Naive thymus-derived CD4-positive, alpha-beta T cell (primary cell): ENCODE measurements around the gene GALNT12. TPM values are rescaled to one million over a fixed set of nuclear protein-coding genes. Genes with fewer than 3 reads are reported as not detected.

Experiments used
- ATAC-seq: fragments of 150-1000 bp; cut with Tn5 transposase; 2 replicates; pipeline ENCODE4 v1.10.0; 2021; ENCODE audit warnings: mild to moderate bottlenecking, moderate library complexity
- CTCF ChIA-PET: fragments of 350-600 bp; sonication (Branson Sonifier 250); formaldehyde crosslinking; loops from one replicate; lab custom pipeline; 2021; ENCODE audit warnings: antibody characterized with exemption; lab: Charles Lee
- POLR2A ChIA-PET: fragments of 350-600 bp; sonication (Branson Sonifier 250); formaldehyde crosslinking; loops from one replicate; lab custom pipeline; 2021; ENCODE audit warnings: antibody characterized with exemption, inconsistent platforms; lab: Charles Lee
- DNase-seq, 9 donors: peaks; one replicate each; pipeline versions ENCODE4 v3.0.0 to v3.0.0-alpha.2; 2020 to 2022; ENCODE audit warnings: mixed read lengths in 1 of 9
- H3K27ac ChIP-seq: one replicate; pipeline ENCODE4 v1.7.0; 2013; ENCODE audit warnings: mild to moderate bottlenecking, low read depth, low read length, moderate library complexity
- H3K27me3 ChIP-seq, 2 donors: one replicate each; pipeline ENCODE4 v1.7.0; 2013; ENCODE audit warnings: low read length in 2 of 2, mild to moderate bottlenecking in 2 of 2, moderate library complexity in 2 of 2; ENCODE audit not compliant: control insufficient read depth in 2 of 2, insufficient read depth in 2 of 2
- H3K36me3 ChIP-seq, 3 experiments: 1 replicate in 2 of 3; 2 replicates in 1 of 3; pipeline ENCODE4 v1.7.0; 2013; ENCODE audit warnings: low read length in 3 of 3, mild to moderate bottlenecking in 3 of 3, moderate library complexity in 1 of 3; ENCODE audit not compliant: insufficient read depth in 3 of 3, control insufficient read depth in 2 of 3
- H3K4me1 ChIP-seq, 2 donors: one replicate each; pipeline ENCODE4 v1.7.0; 2013; ENCODE audit warnings: low read length in 2 of 2, mild to moderate bottlenecking in 2 of 2, moderate library complexity in 1 of 2; ENCODE audit not compliant: control insufficient read depth in 2 of 2, insufficient read depth in 2 of 2
- H3K4me3 ChIP-seq: 2 replicates; pipeline ENCODE4 v1.7.0; 2013; ENCODE audit warnings: mild to moderate bottlenecking, low read length
- H3K9me3 ChIP-seq, 3 experiments: 1 replicate in 2 of 3; 2 replicates in 1 of 3; pipeline ENCODE4 v1.7.0; 2013; ENCODE audit warnings: low read length in 3 of 3; ENCODE audit not compliant: control insufficient read depth in 2 of 3
- H3K27ac Mint-ChIP-seq, 9 donors: one replicate each; pipeline ENCODE4 v1.8.0; 2020 to 2022; ENCODE audit warnings: mixed read lengths in 9 of 9, mild to moderate bottlenecking in 8 of 9, moderate library complexity in 5 of 9, inconsistent platforms in 2 of 9
- H3K27me3 Mint-ChIP-seq, 5 donors: one replicate each; pipeline ENCODE4 v1.8.0; 2021 to 2022; ENCODE audit warnings: mixed read lengths in 5 of 5, mild to moderate bottlenecking in 1 of 5
- H3K36me3 Mint-ChIP-seq, 5 donors: one replicate each; pipeline ENCODE4 v1.8.0; 2020 to 2022; ENCODE audit warnings: mixed read lengths in 5 of 5, mild to moderate bottlenecking in 3 of 5, inconsistent platforms in 1 of 5
- H3K4me1 Mint-ChIP-seq, 7 donors: one replicate each; pipeline ENCODE4 v1.8.0; 2020 to 2022; ENCODE audit warnings: mixed read lengths in 7 of 7, mild to moderate bottlenecking in 3 of 7, inconsistent platforms in 1 of 7
- H3K4me3 Mint-ChIP-seq, 10 donors: one replicate each; pipeline ENCODE4 v1.8.0; 2020 to 2022; ENCODE audit warnings: mild to moderate bottlenecking in 10 of 10, mixed read lengths in 10 of 10, moderate library complexity in 6 of 10, inconsistent platforms in 2 of 10
- H3K9me3 Mint-ChIP-seq, 11 donors: one replicate each; pipeline ENCODE4 v1.8.0; 2020 to 2022; ENCODE audit warnings: mixed read lengths in 11 of 11, mild to moderate bottlenecking in 4 of 11, inconsistent platforms in 1 of 11, moderate library complexity in 1 of 11
- intact Hi-C, 2 donors: fragments of 100-400 bp; cut with micrococcal nuclease; formaldehyde crosslinking; loops; one replicate each; pipeline ENCODE4 v1.15.1; 2023
- polyA plus RNA-seq, 2 donors: library from polyadenylated mRNA; unstranded; fragments of 300-500 nt; fragmentation: Illumina TruSeq; gene quantifications; one replicate each; pipeline ENCODE4 v1.2.3, GENCODE V29; 2021
- total RNA-seq, 6 experiments: library from RNA in 5 of 6; stranded (reverse) in 5 of 6; gene quantifications; 1 replicate in 5 of 6; 2 replicates in 1 of 6; pipeline ENCODE4 v1.2.3 and lab custom pipeline; 2021 to 2026

Gene GALNT12
- total and polyA plus RNA-seq, 7 experiments from 2014 or later: 3.1 to 14.3 (median 10.1) TPM

GRCh38 chr9:98807814-98808195 is 335 bp downstream of the GALNT12 start:
- ATAC-seq: peak; percentile 58
- Mint-ChIP-seq H3K4me3 (peak overlapping the region; percentile 80 to 95 (median 88)), H3K27me3 (peaks cover 0 to 49% (median 0%) of the 10 kb centered on the region in 5 donors), H3K4me1 (peaks cover 15 to 43% (median 38%) of the 10 kb centered on the region in 7 donors), H3K9me3 (no peaks in the 10 kb centered on the region), H3K27ac (peak overlapping the region in 7 of 9 donors; percentile 44 to 91 (median 67)), H3K36me3 (peaks cover 0 to 10% (median 7%) of the 10 kb centered on the region in 5 donors)
- ChIA-PET CTCF (interaction anchor here (1.5 kb wide), 1 partner anchor 10 kb away, joined by 3 read pairs; no protein-coding TSS in a partner anchor), POLR2A (interaction anchor here (0.5 kb wide), 1 partner anchor 32 kb away, joined by 3 read pairs; no protein-coding TSS in a partner anchor)
- Histone ChIP-seq H3K36me3 (no peaks in the 10 kb centered on the region), H3K27me3 (no peaks in the 10 kb centered on the region), H3K27ac (no peak overlapping the region), H3K4me3 (peak overlapping the region; percentile 56), H3K4me1 (peaks cover 11 to 16% of the 10 kb centered on the region in 2 donors), H3K9me3 (no peaks in the 10 kb centered on the region)
- peak in 5 of 9 donors; percentile 16 to 29 (median 26) for DNase-seq
- intact Hi-C loops: loop anchor here (1.0 to 5.0 kb wide), 6 partner anchors 12 to 414 kb away; partner anchors contain the start of genes ALG2 (in 1 of the 2), ANKS6 (in 1 of the 2) and SEC61B (in 1 of the 2)

GRCh38 chr9:98808411-98808815 is 943 bp downstream of the GALNT12 start:
- CTCF ChIA-PET: interaction anchor here (1.5 kb wide), 1 partner anchor 11 kb away, joined by 3 read pairs; no protein-coding TSS in a partner anchor
- Mint-ChIP-seq H3K9me3 (peaks cover 0 to 4% (median 0%) of the 10 kb centered on the region in 11 donors), H3K4me1 (peaks cover 17 to 46% (median 38%) of the 10 kb centered on the region in 7 donors), H3K27ac (peak overlapping the region in 8 of 9 donors; percentile 38 to 91 (median 64)), H3K36me3 (peaks cover 0 to 15% (median 10%) of the 10 kb centered on the region in 5 donors), H3K27me3 (peaks cover 0 to 49% (median 0%) of the 10 kb centered on the region in 5 donors), H3K4me3 (peak overlapping the region; percentile 80 to 95 (median 88))
- DNase-seq (peak in 1 of 9 donors; percentile 8), ATAC-seq (no peak)
- intact Hi-C loops: loop anchor here (1.0 to 5.0 kb wide), 5 partner anchors 12 to 414 kb away; partner anchors contain the start of genes ALG2 (in 1 of the 2), ANKS6 (in 1 of the 2) and SEC61B (in 1 of the 2)
- peak overlapping the region; percentile 12 for H3K27ac ChIP-seq
- no peaks in the 10 kb centered on the region for H3K9me3 ChIP-seq
- POLR2A ChIA-PET: interaction anchor here (0.5 kb wide), 1 partner anchor 8 kb away, joined by 3 read pairs; no protein-coding TSS in a partner anchor
- peak overlapping the region; percentile 56 for H3K4me3 ChIP-seq
- H3K36me3 ChIP-seq: no peaks in the 10 kb centered on the region
- no peaks in the 10 kb centered on the region for H3K27me3 ChIP-seq
- peaks cover 11 to 16% of the 10 kb centered on the region in 2 donors for H3K4me1 ChIP-seq

- ATAC-seq (no peak), DNase-seq (no peak)
- CTCF ChIA-PET: interaction anchor here (1.5 kb wide), 1 partner anchor 11 kb away, joined by 3 read pairs; no protein-coding TSS in a partner anchor
- Histone ChIP-seq H3K36me3 (no peaks in the 10 kb centered on the region), H3K27me3 (no peaks in the 10 kb centered on the region), H3K9me3 (no peaks in the 10 kb centered on the region), H3K27ac (peak overlapping the region; percentile 12), H3K4me1 (peaks cover 11 to 16% of the 10 kb centered on the region in 2 donors), H3K4me3 (no peak overlapping the region)
- Mint-ChIP-seq H3K4me1 (peaks cover 17 to 46% (median 38%) of the 10 kb centered on the region in 7 donors), H3K27me3 (peaks cover 0 to 48% (median 0%) of the 10 kb centered on the region in 5 donors), H3K4me3 (peak overlapping the region; percentile 43 to 95 (median 88)), H3K27ac (peak overlapping the region in 2 of 9 donors; percentile 67 to 74), H3K36me3 (peaks cover 0 to 15% (median 10%) of the 10 kb centered on the region in 5 donors), H3K9me3 (peaks cover 0 to 4% (median 0%) of the 10 kb centered on the region in 11 donors)
- POLR2A ChIA-PET: interaction anchor here (0.5 kb wide), 1 partner anchor 8 kb away, joined by 3 read pairs; no protein-coding TSS in a partner anchor
- intact Hi-C loops: loop anchor here (1.0 to 5.0 kb wide), 5 partner anchors 13 to 413 kb away; partner anchors contain the start of genes ALG2 (in 1 of the 2), ANKS6 (in 1 of the 2) and SEC61B (in 1 of the 2)
Observed at GRCh38 chr9:98808875-98809274, 1.4 kb downstream of the GALNT12 start.

- H3K36me3 Mint-ChIP-seq: peaks cover 0 to 16% (median 10%) of the 10 kb centered on the region in 5 donors
- Histone ChIP-seq H3K4me1 (peaks cover 11 to 16% of the 10 kb centered on the region in 2 donors), H3K27ac (no peak overlapping the region), H3K4me3 (no peak overlapping the region), H3K9me3 (no peaks in the 10 kb centered on the region), H3K36me3 (no peaks in the 10 kb centered on the region), H3K27me3 (no peaks in the 10 kb centered on the region)
- peaks cover 0 to 41% (median 0%) of the 10 kb centered on the region in 5 donors for H3K27me3 Mint-ChIP-seq
- H3K4me3 Mint-ChIP-seq: peak overlapping the region; percentile 43 to 95 (median 88)
- no peak for ATAC-seq
- POLR2A ChIA-PET: no interaction called here
- CTCF ChIA-PET: interaction anchor here (1.5 kb wide), 1 partner anchor 12 kb away, joined by 3 read pairs; no protein-coding TSS in a partner anchor
- H3K27ac Mint-ChIP-seq: peak overlapping the region in 2 of 9 donors; percentile 67 to 74
- intact Hi-C loops: loop anchor here (5.0 kb wide), 4 partner anchors 38 to 413 kb away; partner anchors contain the start of genes ALG2 (in 1 of the 2) and SEC61B (in 1 of the 2)
- H3K9me3 Mint-ChIP-seq: peaks cover 0 to 4% (median 0%) of the 10 kb centered on the region in 11 donors
- H3K4me1 Mint-ChIP-seq: peaks cover 17 to 46% (median 38%) of the 10 kb centered on the region in 7 donors
- no peak for DNase-seq
Observed at GRCh38 chr9:98809311-98810101, 2.0 kb downstream of the GALNT12 start.

- intact Hi-C loops: no loop called here
Observed at GRCh38 chr9:98810102-98810842, 2.8 kb downstream of the GALNT12 start.

More at GRCh38 chr9:98810102-98810842, 2.8 kb downstream of the GALNT12 start:
- Histone ChIP-seq H3K27me3 (no peaks in the 10 kb centered on the region), H3K27ac (no peak overlapping the region), H3K9me3 (no peaks in the 10 kb centered on the region), H3K4me1 (peaks cover 11 to 16% of the 10 kb centered on the region in 2 donors), H3K4me3 (no peak overlapping the region), H3K36me3 (no peaks in the 10 kb centered on the region)
- ChIA-PET POLR2A (no interaction called here), CTCF (no interaction called here)
- Mint-ChIP-seq H3K4me1 (peaks cover 17 to 48% (median 40%) of the 10 kb centered on the region in 7 donors), H3K9me3 (peaks cover 0 to 4% (median 0%) of the 10 kb centered on the region in 11 donors), H3K4me3 (peak overlapping the region in 1 of 10 donors; percentile 7), H3K36me3 (peaks cover 0 to 16% (median 10%) of the 10 kb centered on the region in 5 donors), H3K27ac (peak overlapping the region in 1 of 9 donors; percentile 67), H3K27me3 (peaks cover 0 to 34% (median 0%) of the 10 kb centered on the region in 5 donors)
- ATAC-seq: no peak
- no peak for DNase-seq
